Endothelial cell (in vitro differentiated cells): ENCODE data around the gene A4GALT. TPM values are rescaled to one million over a fixed set of nuclear protein-coding genes. Genes with fewer than 3 reads are reported as not detected.
"Not testable (repeated sequence)": the region's sequence is repeated elsewhere in the genome, so short reads cannot be mapped to it uniquely, and the experiment has no call there.

Experiments
- DNase-seq: peaks from one replicate; pipeline ENCODE4 v3.0.0; 2021; ENCODE audit warnings: low spot score
- H3K27ac Mint-ChIP-seq: one replicate; pipeline ENCODE4 v1.8.0; 2021; ENCODE audit warnings: mixed read lengths, inconsistent platforms; ENCODE audit not compliant: unreplicated experiment
- H3K27me3 Mint-ChIP-seq: one replicate; pipeline ENCODE4 v1.8.0; 2021; ENCODE audit warnings: mild to moderate bottlenecking, moderate library complexity, mixed read lengths, inconsistent platforms; ENCODE audit not compliant: unreplicated experiment
- H3K36me3 Mint-ChIP-seq: one replicate; pipeline ENCODE4 v1.8.0; 2021; ENCODE audit warnings: mild to moderate bottlenecking, low read depth, mixed read lengths, inconsistent platforms; ENCODE audit not compliant: unreplicated experiment
- H3K4me1 Mint-ChIP-seq: one replicate; pipeline ENCODE4 v1.8.0; 2021; ENCODE audit warnings: mild to moderate bottlenecking, mixed read lengths, inconsistent platforms; ENCODE audit not compliant: unreplicated experiment
- H3K4me3 Mint-ChIP-seq: one replicate; pipeline ENCODE4 v1.8.0; 2021; ENCODE audit warnings: mild to moderate bottlenecking, mixed read lengths, inconsistent platforms; ENCODE audit not compliant: unreplicated experiment
- H3K9me3 Mint-ChIP-seq: one replicate; pipeline ENCODE4 v1.8.0; 2021; ENCODE audit warnings: mixed read lengths, inconsistent platforms; ENCODE audit not compliant: unreplicated experiment
- total RNA-seq: library from RNA; stranded (reverse); fragmentation: NEBNext Ultra II Directional; extraction: Animal tissue kit (Norgen Biotek cat#: 25700); gene quantifications from one replicate; pipeline ENCODE4 v1.2.1, GENCODE V29; 2021; ENCODE audit not compliant: unreplicated experiment
- TF ChIP-seq, protein P1 (sequence below): fragments of 200-600 bp; sonication (generic); IDR thresholded peaks from one replicate; pipeline ENCODE4 v1.5.0; 2021; ENCODE audit warnings: antibody characterized with exemption; ENCODE audit not compliant: unreplicated experiment

The A4GALT gene
- total RNA-seq, 1 donor from 2014 or later = 5.3 TPM

GRCh38 chr22:42676059-42676607 is 44.5 kb downstream of the A4GALT start:
- no peak for DNase-seq
- H3K4me1 Mint-ChIP-seq = peaks cover 25% of the 10 kb centered on the region
- H3K27me3 Mint-ChIP-seq = peaks cover 5% of the 10 kb centered on the region
- TF ChIP-seq, protein P1, sequence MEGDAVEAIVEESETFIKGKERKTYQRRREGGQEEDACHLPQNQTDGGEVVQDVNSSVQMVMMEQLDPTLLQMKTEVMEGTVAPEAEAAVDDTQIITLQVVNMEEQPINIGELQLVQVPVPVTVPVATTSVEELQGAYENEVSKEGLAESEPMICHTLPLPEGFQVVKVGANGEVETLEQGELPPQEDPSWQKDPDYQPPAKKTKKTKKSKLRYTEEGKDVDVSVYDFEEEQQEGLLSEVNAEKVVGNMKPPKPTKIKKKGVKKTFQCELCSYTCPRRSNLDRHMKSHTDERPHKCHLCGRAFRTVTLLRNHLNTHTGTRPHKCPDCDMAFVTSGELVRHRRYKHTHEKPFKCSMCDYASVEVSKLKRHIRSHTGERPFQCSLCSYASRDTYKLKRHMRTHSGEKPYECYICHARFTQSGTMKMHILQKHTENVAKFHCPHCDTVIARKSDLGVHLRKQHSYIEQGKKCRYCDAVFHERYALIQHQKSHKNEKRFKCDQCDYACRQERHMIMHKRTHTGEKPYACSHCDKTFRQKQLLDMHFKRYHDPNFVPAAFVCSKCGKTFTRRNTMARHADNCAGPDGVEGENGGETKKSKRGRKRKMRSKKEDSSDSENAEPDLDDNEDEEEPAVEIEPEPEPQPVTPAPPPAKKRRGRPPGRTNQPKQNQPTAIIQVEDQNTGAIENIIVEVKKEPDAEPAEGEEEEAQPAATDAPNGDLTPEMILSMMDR = no peak
- no peaks in the 10 kb centered on the region for H3K9me3 Mint-ChIP-seq
- H3K4me3 Mint-ChIP-seq = no peak overlapping the region
- peak overlapping the region; percentile 54 for H3K27ac Mint-ChIP-seq
- H3K36me3 Mint-ChIP-seq = peaks cover 7% of the 10 kb centered on the region

- H3K27me3 Mint-ChIP-seq = peaks cover 5% of the 10 kb centered on the region
- no peaks in the 10 kb centered on the region for H3K36me3 Mint-ChIP-seq
- TF ChIP-seq, protein P1 = no peak
- peaks cover 26% of the 10 kb centered on the region for H3K4me1 Mint-ChIP-seq
- H3K27ac Mint-ChIP-seq = peak overlapping the region; percentile 53
- H3K4me3 Mint-ChIP-seq = no peak overlapping the region
- H3K9me3 Mint-ChIP-seq = no peaks in the 10 kb centered on the region
- no peak for DNase-seq
Measured at GRCh38 chr22:42673898-42674401, 46.7 kb downstream of the A4GALT start.

- not testable (repeated sequence) for DNase-seq, H3K27ac Mint-ChIP-seq, H3K9me3 Mint-ChIP-seq, H3K4me3 Mint-ChIP-seq, H3K36me3 Mint-ChIP-seq, H3K27me3 Mint-ChIP-seq
- H3K4me1 Mint-ChIP-seq = peaks cover 24% of the 10 kb centered on the region
Measured at GRCh38 chr22:42673071-42673470, 47.6 kb downstream of the A4GALT start.

DNA sequence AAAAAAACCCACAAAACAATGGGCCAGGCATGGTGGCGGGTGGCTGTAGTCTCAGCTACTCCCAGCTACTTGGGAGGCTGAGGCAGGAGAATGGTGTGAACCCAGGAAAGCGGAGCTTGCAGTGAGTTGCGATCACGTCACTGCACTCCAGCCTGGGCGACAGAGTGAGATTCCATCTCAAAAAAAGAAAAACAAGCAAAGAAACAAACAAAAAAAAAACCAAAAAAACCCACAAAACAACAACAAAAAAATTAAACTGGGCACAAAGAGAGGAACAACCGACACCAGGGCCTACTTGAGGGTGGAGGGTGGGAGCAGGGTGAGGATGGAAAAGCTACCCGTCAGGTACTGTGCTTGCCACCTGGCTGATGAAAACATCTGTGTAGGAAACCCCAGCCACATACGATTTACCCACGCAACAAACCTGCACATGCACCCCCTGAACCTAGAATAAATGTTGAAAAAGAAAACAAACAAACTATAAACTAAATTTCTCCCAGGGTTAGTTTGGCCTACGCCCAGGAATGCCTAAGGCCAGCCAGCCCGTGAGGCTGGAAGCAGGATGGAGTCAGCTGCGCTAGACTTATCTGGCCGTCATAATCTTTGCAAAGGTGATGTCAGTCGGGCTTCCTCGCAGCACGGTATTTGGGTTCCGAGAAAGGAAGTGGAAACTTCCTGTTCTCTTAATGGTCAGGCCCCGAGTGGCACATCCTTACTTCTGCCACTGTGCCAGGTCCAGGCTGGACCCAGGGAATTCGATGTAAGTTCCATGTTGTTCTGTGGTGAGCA is 49.6 kb downstream of the A4GALT start:
- H3K27me3 Mint-ChIP-seq = peaks cover 1% of the 10 kb centered on the region
- no peak overlapping the region for H3K4me3 Mint-ChIP-seq
- TF ChIP-seq, protein P1 = no peak
- no peak for DNase-seq
- no peaks in the 10 kb centered on the region for H3K36me3 Mint-ChIP-seq
- H3K9me3 Mint-ChIP-seq = no peaks in the 10 kb centered on the region
- no peak overlapping the region for H3K27ac Mint-ChIP-seq
- H3K4me1 Mint-ChIP-seq = peaks cover 11% of the 10 kb centered on the region

DNA sequence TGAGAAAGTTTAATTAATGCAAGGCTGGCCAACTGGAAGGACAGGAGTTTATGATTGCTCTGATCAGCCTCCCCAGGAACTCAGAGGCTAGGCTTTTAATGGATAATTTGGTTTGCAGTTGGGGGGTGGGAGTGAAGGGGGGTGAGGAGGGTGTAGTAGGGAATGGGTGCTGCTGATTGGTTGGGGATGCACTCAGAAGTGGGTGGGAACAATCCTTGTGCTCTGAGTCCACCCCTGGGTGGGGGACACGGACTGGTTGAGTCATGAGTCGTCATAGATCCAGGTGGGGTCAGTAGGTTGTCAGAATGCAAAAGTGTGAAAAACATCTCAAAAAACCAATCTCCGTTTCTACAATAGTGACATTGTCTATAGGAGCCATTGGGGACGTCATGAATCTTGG is 50.6 kb downstream of the A4GALT start:
- no peak for DNase-seq
- no peak overlapping the region for H3K27ac Mint-ChIP-seq
- no peaks in the 10 kb centered on the region for H3K9me3 Mint-ChIP-seq
- H3K4me3 Mint-ChIP-seq = no peak overlapping the region
- peaks cover 1% of the 10 kb centered on the region for H3K27me3 Mint-ChIP-seq
- TF ChIP-seq, protein P1 = no peak
- no peaks in the 10 kb centered on the region for H3K36me3 Mint-ChIP-seq
- peaks cover 7% of the 10 kb centered on the region for H3K4me1 Mint-ChIP-seq

DNA sequence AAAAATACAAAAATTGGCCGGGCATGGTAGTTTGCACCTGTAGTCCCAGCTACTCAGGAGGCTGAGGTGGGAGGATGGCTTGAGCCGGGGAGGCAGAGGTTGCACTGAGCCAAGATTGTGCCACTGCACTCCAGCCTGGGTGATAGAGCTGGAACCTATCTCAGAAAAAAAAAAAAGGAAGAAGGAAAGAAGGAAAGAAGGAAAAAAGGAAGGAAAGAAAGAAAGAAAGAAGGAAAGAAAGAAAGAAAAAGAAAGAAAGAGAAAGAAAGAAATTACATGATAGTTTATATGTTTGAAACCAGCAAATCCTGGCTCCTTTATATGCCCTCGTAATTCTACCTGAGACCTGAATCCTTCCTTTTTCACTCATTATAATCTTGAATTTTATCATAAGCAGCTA is 54.3 kb downstream of the A4GALT start:
- H3K4me1 Mint-ChIP-seq, H3K27me3 Mint-ChIP-seq, DNase-seq, H3K9me3 Mint-ChIP-seq, H3K4me3 Mint-ChIP-seq, H3K27ac Mint-ChIP-seq, H3K36me3 Mint-ChIP-seq: not testable (repeated sequence)
